CD4-positive, alpha-beta T cell (primary cell): Measurements from ENCODE around the gene SERPINC1. TPM values are rescaled to one million over a fixed set of nuclear protein-coding genes. Genes with fewer than 3 reads are reported as not detected.
A peak's percentile ranks its signal among the peaks of the same experiment; 100 is the strongest.
"Not testable (repeated sequence)": the region's sequence is repeated elsewhere in the genome, so short reads cannot be mapped to it uniquely, and the experiment has no call there.

Source experiments
- ATAC-seq: fragments of 200-7000 bp; cut with Tn5 transposase; one replicate; pipeline ENCODE4 v1.10.0; 2022; ENCODE audit warnings: mild to moderate bottlenecking; ENCODE audit not compliant: poor library complexity
- CTCF ChIA-PET: fragments of 350-600 bp; sonication (Branson Sonifier 250); formaldehyde crosslinking; loops from one replicate; lab custom pipeline; 2021; ENCODE audit warnings: antibody characterized with exemption, inconsistent platforms; lab: Charles Lee
- POLR2A ChIA-PET: fragments of 350-600 bp; sonication (Branson Sonifier 250); formaldehyde crosslinking; loops from one replicate; lab custom pipeline; 2021; ENCODE audit warnings: antibody characterized with exemption, inconsistent platforms; lab: Charles Lee
- DNase-seq, 14 experiments: peaks; one replicate each; pipeline ENCODE4 v3.0.0-alpha.2; 2013 to 2020; ENCODE audit warnings: mixed read lengths in 2 of 14
- H3K27ac ChIP-seq, 2 donors: one replicate each; pipeline versions ENCODE4 v1.5.1 to v1.7.0; 2013; ENCODE audit warnings: low read length in 2 of 2, low read depth in 1 of 2, mild to moderate bottlenecking in 1 of 2
- H3K27me3 ChIP-seq, 2 experiments: 1 replicate in 1 of 2; 2 replicates in 1 of 2; pipeline versions ENCODE4 v1.6.1 to v1.7.0; 2013; ENCODE audit warnings: low read length in 2 of 2, control low read depth in 1 of 2, mild to moderate bottlenecking in 1 of 2, moderate library complexity in 1 of 2; ENCODE audit not compliant: insufficient read depth in 2 of 2, control insufficient read depth in 1 of 2
- H3K36me3 ChIP-seq: one replicate; pipeline ENCODE4 v1.6.1; 2013; ENCODE audit warnings: low read length, control low read depth; ENCODE audit not compliant: insufficient read depth
- H3K4me1 ChIP-seq: one replicate; pipeline ENCODE4 v1.6.1; 2013; ENCODE audit warnings: low read length, control low read depth; ENCODE audit not compliant: insufficient read depth
- H3K4me3 ChIP-seq: one replicate; pipeline ENCODE4 v1.5.1; 2013; ENCODE audit warnings: mild to moderate bottlenecking, low read length, moderate library complexity
- H3K9me3 ChIP-seq, 2 experiments: 1 replicate in 1 of 2; 2 replicates in 1 of 2; pipeline versions ENCODE4 v1.6.1 to v1.7.0; 2013; ENCODE audit warnings: low read length in 2 of 2, mild to moderate bottlenecking in 2 of 2, control low read depth in 1 of 2, moderate library complexity in 1 of 2; ENCODE audit not compliant: control insufficient read depth in 1 of 2, insufficient read depth in 1 of 2
- H3K27ac Mint-ChIP-seq: one replicate; pipeline ENCODE4 v1.8.0; 2020; ENCODE audit warnings: mixed read lengths
- H3K27me3 Mint-ChIP-seq: one replicate; pipeline ENCODE4 v1.8.0; 2021; ENCODE audit warnings: mixed read lengths
- H3K36me3 Mint-ChIP-seq: one replicate; pipeline ENCODE4 v1.8.0; 2021; ENCODE audit warnings: low read depth, mixed read lengths
- H3K4me1 Mint-ChIP-seq: one replicate; pipeline ENCODE4 v1.8.0; 2021; ENCODE audit warnings: low read depth, mixed read lengths
- H3K4me3 Mint-ChIP-seq: one replicate; pipeline ENCODE4 v1.8.0; 2020; ENCODE audit warnings: mild to moderate bottlenecking, mixed read lengths
- H3K9me3 Mint-ChIP-seq: one replicate; pipeline ENCODE4 v1.8.0; 2020; ENCODE audit warnings: mixed read lengths
- CTCF ChIP-seq: fragments of 200-600 bp; IDR thresholded peaks from one replicate; pipeline ENCODE4 v1.8.0; 2022; ENCODE audit warnings: antibody characterized with exemption, mild to moderate bottlenecking
- intact Hi-C, 2 experiments: fragments of 100-400 bp; cut with DNase I in 1 of 2; cut with micrococcal nuclease in 1 of 2; formaldehyde crosslinking; loops; one replicate each; pipeline versions ENCODE4 v1.15.1 to v1.9.0; 2023 to 2025; cut with DNase I, micrococcal nuclease
- total RNA-seq, 174 experiments: library from RNA in 2 of 174; stranded (reverse) in 2 of 174; gene quantifications; one replicate each; pipeline ENCODE4 v1.2.3 and lab custom pipeline; 2021 to 2026

SERPINC1 gene
- total RNA-seq, 2 experiments from 2014 or later = not detected

DNA sequence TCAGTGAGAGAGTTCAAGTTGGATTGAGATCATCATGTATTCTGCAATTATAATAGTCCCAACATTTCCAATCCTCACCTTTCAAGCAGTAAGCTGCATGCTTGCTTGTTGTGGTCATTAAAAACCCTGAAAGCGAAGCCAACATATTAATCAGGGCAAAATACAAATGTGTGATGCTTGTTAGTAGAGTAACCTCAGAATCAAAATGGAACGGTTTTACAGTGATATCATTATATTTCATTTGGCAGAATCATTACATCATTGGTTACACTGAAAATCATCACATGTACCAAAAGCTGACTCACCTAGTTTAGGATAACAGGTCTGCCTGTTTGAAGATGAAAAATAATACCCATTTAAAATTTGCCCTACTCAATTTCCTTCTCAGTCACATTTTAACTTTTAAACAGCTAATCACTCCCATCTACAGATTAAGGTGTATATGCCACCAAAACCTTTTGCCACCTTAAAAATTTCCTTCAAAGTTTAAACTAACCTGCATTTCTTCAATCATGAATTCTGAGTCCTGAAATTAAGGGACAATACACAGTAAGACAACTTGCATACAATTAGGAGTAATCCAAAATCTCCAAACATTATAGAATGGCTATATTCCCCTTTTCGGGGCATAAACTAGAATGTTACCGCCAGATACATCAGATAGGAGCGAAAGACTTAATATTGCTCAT is 52.8 kb downstream of the SERPINC1 start:
- Mint-ChIP-seq H3K27me3 (no peaks in the 10 kb centered on the region), H3K9me3 (no peaks in the 10 kb centered on the region), H3K36me3 (peaks cover 81% of the 10 kb centered on the region), H3K27ac (peak overlapping the region; percentile 95), H3K4me3 (peak overlapping the region; percentile 93), H3K4me1 (peaks cover 55% of the 10 kb centered on the region)
- Histone ChIP-seq H3K9me3 (no peaks in the 10 kb centered on the region), H3K27ac (peak overlapping the region; percentile 27 to 40), H3K27me3 (no peaks in the 10 kb centered on the region), H3K4me1 (peaks cover 38% of the 10 kb centered on the region), H3K4me3 (no peak overlapping the region), H3K36me3 (peaks cover 59% of the 10 kb centered on the region)
- DNase-seq (peak in 1 of 14 experiments; percentile 33), ATAC-seq (no peak)
- ChIA-PET POLR2A (interaction anchor here (0.9 to 7.9 kb wide), 3 partner anchors 20 to 388 kb away, joined by 3 to 96 read pairs (median 4); partner anchors contain the start of genes CENPL and DARS2), CTCF (interaction anchor here (0.8 to 1.4 kb wide), 2 partner anchors 36 to 40 kb away, joined by 3 to 5 read pairs; partner anchors contain the start of genes CENPL and DARS2)
- TF ChIP-seq CTCF = no peak
- intact Hi-C loops = no loop called here

- ChIA-PET POLR2A (interaction anchor here (7.9 kb wide), 1 partner anchor 39 kb away, joined by 96 read pairs; the partner anchor contains the start of genes CENPL and DARS2), CTCF (interaction anchor here (1.4 kb wide), 1 partner anchor 39 kb away, joined by 5 read pairs; the partner anchor contains the start of genes CENPL and DARS2)
- no peaks in the 10 kb centered on the region for H3K27me3 Mint-ChIP-seq
- H3K4me3 Mint-ChIP-seq = peak overlapping the region; percentile 15
- DNase-seq (no peak), ATAC-seq (no peak)
- H3K4me1 ChIP-seq = peaks cover 31% of the 10 kb centered on the region
- H3K27ac Mint-ChIP-seq = peak overlapping the region; percentile 95
- H3K4me1 Mint-ChIP-seq = peaks cover 47% of the 10 kb centered on the region
- no peaks in the 10 kb centered on the region for H3K9me3 Mint-ChIP-seq
- intact Hi-C loops = no loop called here
- H3K27ac ChIP-seq = no peak overlapping the region
- TF ChIP-seq CTCF = no peak
- H3K36me3 Mint-ChIP-seq = peaks cover 74% of the 10 kb centered on the region
- no peaks in the 10 kb centered on the region for H3K27me3 ChIP-seq
- H3K9me3 ChIP-seq = no peaks in the 10 kb centered on the region
- peaks cover 64% of the 10 kb centered on the region for H3K36me3 ChIP-seq
- H3K4me3 ChIP-seq = no peak overlapping the region
These were observed 53.6 kb downstream of the SERPINC1 start for GRCh38 chr1:173863224-173864161.

DNA sequence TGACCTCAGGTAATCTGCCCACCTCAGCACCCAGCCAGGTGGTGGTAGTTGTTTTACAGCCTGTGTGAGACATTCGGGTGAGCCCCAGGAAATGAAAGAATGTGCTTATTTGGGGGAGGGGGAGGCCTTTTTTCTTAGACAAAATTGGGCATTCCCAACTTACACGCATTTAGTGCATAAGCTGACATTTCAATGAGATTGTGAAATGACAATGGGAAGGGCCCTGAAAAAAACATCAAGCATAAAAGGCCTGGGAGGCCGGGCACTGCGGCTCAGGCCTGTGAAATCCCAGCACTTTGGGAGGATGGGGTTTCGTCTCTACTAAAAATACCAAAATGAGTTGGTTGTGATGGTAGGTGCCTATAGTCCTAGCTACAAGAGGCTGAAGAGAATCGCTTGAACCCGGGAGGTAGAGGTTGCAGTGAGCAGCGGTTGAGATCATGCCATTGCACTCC is 54.3 kb downstream of the SERPINC1 start:
- Mint-ChIP-seq H3K36me3 (peaks cover 75% of the 10 kb centered on the region), H3K4me3 (no peak overlapping the region), H3K27ac (no peak overlapping the region), H3K9me3 (no peaks in the 10 kb centered on the region), H3K27me3 (no peaks in the 10 kb centered on the region), H3K4me1 (peaks cover 43% of the 10 kb centered on the region)
- ATAC-seq (no peak), DNase-seq (no peak)
- intact Hi-C loops = no loop called here
- ChIA-PET CTCF (no interaction called here), POLR2A (interaction anchor here (1.0 to 7.9 kb wide), 2 partner anchors 18 to 38 kb away, joined by 3 to 96 read pairs; partner anchors contain the start of genes CENPL and DARS2)
- Histone ChIP-seq H3K36me3 (peaks cover 71% of the 10 kb centered on the region), H3K4me1 (peaks cover 31% of the 10 kb centered on the region), H3K9me3 (no peaks in the 10 kb centered on the region), H3K27ac (no peak overlapping the region), H3K27me3 (no peaks in the 10 kb centered on the region), H3K4me3 (no peak overlapping the region)
- TF ChIP-seq CTCF = no peak

DNA sequence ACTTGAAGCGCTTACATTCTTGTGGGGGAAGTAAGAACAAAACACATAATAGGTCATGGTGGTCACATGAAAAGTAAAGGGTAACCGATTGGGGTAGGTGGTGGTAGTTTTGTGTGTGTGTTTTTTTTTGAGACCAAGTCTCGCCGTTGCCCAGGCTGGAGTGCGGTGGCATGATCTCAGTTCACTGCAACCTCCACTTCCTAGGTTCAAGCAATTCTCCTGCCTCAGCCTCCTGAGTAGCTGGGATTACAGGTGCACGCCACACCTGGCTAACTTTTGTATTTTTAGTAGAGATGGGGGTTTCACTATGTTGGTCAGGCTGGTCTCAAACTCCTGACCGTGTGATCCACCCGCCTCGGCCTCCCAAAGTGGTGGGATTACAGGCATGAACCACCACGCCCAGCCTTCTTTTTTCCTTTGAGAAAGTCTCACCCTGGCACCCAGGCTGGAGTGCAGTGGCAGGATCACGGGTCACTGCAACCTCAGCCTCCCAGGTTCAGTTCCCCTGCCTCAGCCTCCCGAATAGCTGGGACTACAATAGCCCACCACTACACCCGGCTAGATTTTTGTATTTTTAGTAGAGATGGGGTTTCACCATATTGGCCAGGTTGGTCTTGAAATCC is 54.9 kb downstream of the SERPINC1 start:
- H3K36me3 Mint-ChIP-seq = peaks cover 74% of the 10 kb centered on the region
- H3K4me3 Mint-ChIP-seq, H3K27ac ChIP-seq, DNase-seq, CTCF ChIA-PET, intact Hi-C loops, H3K27ac Mint-ChIP-seq, H3K27me3 Mint-ChIP-seq, H3K27me3 ChIP-seq, H3K9me3 Mint-ChIP-seq, ATAC-seq, H3K4me3 ChIP-seq, H3K9me3 ChIP-seq: not testable (repeated sequence)
- POLR2A ChIA-PET = interaction anchor here (1.0 kb wide), 1 partner anchor 17 kb away, joined by 3 read pairs; no protein-coding TSS in a partner anchor
- peaks cover 40% of the 10 kb centered on the region for H3K4me1 Mint-ChIP-seq
- H3K4me1 ChIP-seq = peaks cover 26% of the 10 kb centered on the region
- H3K36me3 ChIP-seq = peaks cover 76% of the 10 kb centered on the region
